SK-N-SH (cell line): ENCODE results near the gene STAB1. TPM values are rescaled to one million over a fixed set of nuclear protein-coding genes. Genes with fewer than 3 reads are reported as not detected.

Experiments used
- CTCF ChIA-PET: fragments of 300-600, 350-600 bp; formaldehyde crosslinking; extraction: SDS; loops from one replicate; lab custom pipeline; 2021; lab: Yijun Ruan, JAX
- POLR2A ChIA-PET: fragments of 350-600 bp; sonication (Branson Sonifier 250); formaldehyde crosslinking; extraction: SDS; loops from one replicate; lab custom pipeline; 2020; ENCODE audit warnings: antibody characterized with exemption, inconsistent platforms; lab: Yijun Ruan, JAX
- DNase-seq: peaks from one replicate; pipeline ENCODE4 v3.0.0; 2012
- H2AFZ ChIP-seq: fragments of 200-600 bp; sonication (generic); 2 replicates; pipeline ENCODE4 v1.8.1; 2016; ENCODE audit warnings: antibody characterized with exemption, mild to moderate bottlenecking, low read depth
- H3F3A ChIP-seq: fragments of 200-600 bp; sonication (generic); replicated peaks from 2 replicates; pipeline ENCODE3; 2016; ENCODE audit warnings: antibody characterized with exemption, mild to moderate bottlenecking; ENCODE audit not compliant: insufficient read depth
- H3K27ac ChIP-seq, 2 experiments: fragments of 200-500 bp in 1 of 2; fragments of 200-600 bp in 1 of 2; sonication (Bioruptor generic) in 1 of 2; sonication (generic), shearing (Covaris generic) in 1 of 2; 2 replicates each; pipeline versions ENCODE4 v1.5.1 to v1.6.1; 2014 to 2016; ENCODE audit warnings: low read depth in 2 of 2, inconsistent platforms in 1 of 2, low read length in 1 of 2, mild to moderate bottlenecking in 1 of 2, mixed read lengths in 1 of 2
- H3K27me3 ChIP-seq: fragments of 200-600 bp; sonication (generic), shearing (Covaris generic); 2 replicates; pipeline ENCODE4 v1.6.1; 2016; ENCODE audit warnings: mixed run types; ENCODE audit not compliant: insufficient read depth
- H3K36me3 ChIP-seq, 2 experiments: fragments of 200-500 bp in 1 of 2; fragments of 200-600 bp in 1 of 2; sonication (Bioruptor generic) in 1 of 2; sonication (generic) in 1 of 2; replicated peaks in 1 of 2; 2 replicates each; pipeline versions ENCODE3 to v1.5.1; 2014 to 2016; ENCODE audit warnings: low read length in 1 of 2, mild to moderate bottlenecking in 1 of 2; ENCODE audit not compliant: insufficient read depth in 2 of 2, control insufficient read depth in 1 of 2
- H3K4me1 ChIP-seq, 2 experiments: fragments of 200-500 bp in 1 of 2; fragments of 200-600 bp in 1 of 2; sonication (Bioruptor generic) in 1 of 2; sonication (generic), shearing (Covaris generic) in 1 of 2; 2 replicates each; pipeline versions ENCODE4 v1.5.1 to v1.6.1; 2014 to 2016; ENCODE audit warnings: low read depth in 1 of 2, low read length in 1 of 2, mixed run types in 1 of 2; ENCODE audit not compliant: insufficient read depth in 2 of 2, control insufficient read depth in 1 of 2
- H3K4me2 ChIP-seq: fragments of 200-600 bp; sonication (generic), shearing (Covaris generic); 2 replicates; pipeline ENCODE4 v1.6.1; 2017; ENCODE audit warnings: mixed run types
- H3K4me3 ChIP-seq, 2 experiments: fragments of 200-500 bp in 1 of 2; fragments of 200-600 bp in 1 of 2; sonication (Bioruptor generic) in 1 of 2; sonication (generic), shearing (Covaris generic) in 1 of 2; 2 replicates each; pipeline versions ENCODE4 v1.5.1 to v1.8.1; 2014 to 2016; ENCODE audit warnings: low read depth in 2 of 2, inconsistent platforms in 1 of 2, low read length in 1 of 2, mild to moderate bottlenecking in 1 of 2, mixed read lengths in 1 of 2, moderate library complexity in 1 of 2
- H3K79me2 ChIP-seq: fragments of 200-600 bp; sonication (generic); 2 replicates; pipeline ENCODE4 v1.8.1; 2017; ENCODE audit warnings: mild to moderate bottlenecking; ENCODE audit not compliant: insufficient read depth
- H3K9ac ChIP-seq: fragments of 200-600 bp; sonication (generic); 2 replicates; pipeline ENCODE4 v1.6.1; 2017; ENCODE audit warnings: mixed run types
- H3K9me2 ChIP-seq: fragments of 200-600 bp; sonication (generic); 2 replicates; pipeline ENCODE4 v1.6.1; 2017; ENCODE audit warnings: mixed run types
- H3K9me3 ChIP-seq: fragments of 200-600 bp; sonication (generic); 2 replicates; pipeline ENCODE4 v1.6.1; 2017; ENCODE audit warnings: mixed run types, mild to moderate bottlenecking, moderate library complexity
- H4K20me1 ChIP-seq: fragments of 200-600 bp; sonication (generic); 2 replicates; pipeline ENCODE4 v1.6.1; 2017; ENCODE audit warnings: mild to moderate bottlenecking, mixed run types; ENCODE audit not compliant: insufficient read depth
- CTCF ChIP-seq: fragments of 200-600 bp; sonication (generic); IDR thresholded peaks from 2 replicates; pipeline ENCODE4 v1.6.1; 2017; ENCODE audit warnings: antibody characterized with exemption, mild to moderate bottlenecking, moderate library complexity
- ELF1 ChIP-seq: IDR thresholded peaks from 2 replicates; pipeline ENCODE4 v1.4.0; 2012
- FOXJ3 ChIP-seq: sonication (generic); formaldehyde crosslinking; IDR thresholded peaks from 2 replicates; pipeline ENCODE4 v1.5.1; 2020; ENCODE audit warnings: mild to moderate bottlenecking, missing genetic modification reagents
- FOXM1 ChIP-seq: IDR thresholded peaks from 2 replicates; pipeline ENCODE4 v1.4.0; 2012; ENCODE audit warnings: low read depth, mild to moderate bottlenecking
- GATA2 ChIP-seq: sonication (generic); formaldehyde crosslinking; IDR thresholded peaks from 2 replicates; pipeline ENCODE4 v1.5.0; 2020; ENCODE audit warnings: mild to moderate bottlenecking, missing genetic modification reagents
- IRF3 ChIP-seq: fragments of 150-350 bp; IDR thresholded peaks from 2 replicates; pipeline ENCODE4 v1.6.1; 2016; ENCODE audit warnings: mild to moderate bottlenecking, low read depth, low read length
- NFIC ChIP-seq: IDR thresholded peaks from 2 replicates; pipeline ENCODE4 v1.4.0; 2012; ENCODE audit warnings: borderline replicate concordance
- RAD21 ChIP-seq: IDR thresholded peaks from 2 replicates; pipeline ENCODE4 v1.6.1; 2012; ENCODE audit warnings: mild to moderate bottlenecking, low read length
- RCOR1 ChIP-seq: fragments of 150-350 bp; IDR thresholded peaks from 2 replicates; pipeline ENCODE4 v1.6.1; 2017; ENCODE audit warnings: antibody characterized with exemption, low read length
- RFX5 ChIP-seq: IDR thresholded peaks from 2 replicates; pipeline ENCODE4 v1.6.1; 2012; ENCODE audit warnings: mild to moderate bottlenecking, improper control_type of control experiment, low read length
- SMC3 ChIP-seq: IDR thresholded peaks from 2 replicates; pipeline ENCODE4 v1.6.1; 2012; ENCODE audit warnings: low read depth, low read length, improper control_type of control experiment
- TAF1 ChIP-seq: IDR thresholded peaks from 2 replicates; pipeline ENCODE4 v1.6.1; 2012; ENCODE audit warnings: low read depth, mild to moderate bottlenecking, low read length, moderate library complexity, borderline replicate concordance
- YY1 ChIP-seq: IDR thresholded peaks from 2 replicates; pipeline ENCODE4 v1.4.0; 2012; ENCODE audit warnings: low read depth, mild to moderate bottlenecking
- ZBTB33 ChIP-seq: IDR thresholded peaks from 2 replicates; pipeline ENCODE4 v1.4.0; 2012; ENCODE audit warnings: low read depth, borderline replicate concordance
- WGBS: methylation state at CpG from one replicate; pipeline ENCODE4 v1.1.6; 2017; ENCODE audit warnings: low lambda C conversion rate; 5-methylcytosine and 5-hydroxymethylcytosine counted together
- polyA plus RNA-seq, 3 experiments: library from polyadenylated mRNA; depleted of rRNA; stranded (reverse); fragments of >200 nt; gene quantifications; 2 replicates each; pipeline ENCODE4 v1.2.3, GENCODE V29; 2012

The STAB1 gene
- polyA plus RNA-seq, 1 of the 3 experiments (the other 2 are of a cell fraction), result 0.05 TPM

- peak overlapping the region in 1 of 2 experiments; percentile 62; a peak in 2 of 4 replicates for H3K27ac ChIP-seq
- CTCF ChIA-PET, result interaction anchor here (1.0 to 3.5 kb wide), 3 partner anchors 8 to 82 kb away, joined by 3 to 17 read pairs (median 4); no protein-coding TSS in a partner anchor
- WGBS, result 81% methylated on average over 5 of the region's 5 CpGs
- H3K79me2 ChIP-seq, result peaks cover 3% of the 10 kb centered on the region; the same call in 1 of the 2 replicates
- H3F3A ChIP-seq, result peaks cover 4% of the 10 kb centered on the region
- H3K9me2 ChIP-seq, result no peaks in the 10 kb centered on the region
- H3K36me3 ChIP-seq, result peaks cover 57 to 74% of the 10 kb centered on the region in 2 experiments
- peaks cover 0 to 7% of the 10 kb centered on the region in 2 experiments; a peak in 2 of 4 replicates for H3K4me1 ChIP-seq
- no peak overlapping the region for H2AFZ ChIP-seq
- no peaks in the 10 kb centered on the region for H3K27me3 ChIP-seq
- TF ChIP-seq ELF1 (no peak), FOXM1 (no peak), NFIC (no peak), FOXJ3 (CRISPR knock-in tag) (no peak), ZBTB33 (no peak), RAD21 (no peak), IRF3 (no peak), RFX5 (no peak), YY1 (no peak), CTCF (no peak), GATA2 (no peak), RCOR1 (no peak), SMC3 (no peak), TAF1 (no peak)
- TF ChIP-seq, all 33 proteins: peak for 0
- Histone ChIP-seq H3K4me3 (no peak overlapping the region), H3K9me3 (no peaks in the 10 kb centered on the region), H4K20me1 (0 out of 2 replicates have a peak, but pooled peaks cover 4% of the 10 kb centered on the region), H3K4me2 (no peak overlapping the region), H3K9ac (no peak overlapping the region)
- POLR2A ChIA-PET, result no interaction called here
- no peak for DNase-seq
These were observed 59.1 kb downstream of the STAB1 start for GRCh38 chr3:52554026-52554755.
